ENCODE results near the gene NAA80. TPM values are rescaled to one million over a fixed set of nuclear protein-coding genes. Genes with fewer than 3 reads are reported as not detected.
A peak's percentile ranks its signal among the peaks of the same experiment; 100 is the strongest.

Gene NAA80
- total RNA-seq, 1 experiment from 2014 or later = 2.4 TPM

- DNase-seq (ENCODE audit: low spot score) = no peak
Observed at GRCh38 chr3:50259432-50260026, 39.7 kb downstream of the NAA80 start.

GRCh38 chr3:50258979-50259378 lies 40.2 kb downstream of the NAA80 start:
- DNase-seq (ENCODE audit: low spot score) = no peak

- no peak for DNase-seq (ENCODE audit: low spot score)
Observed at GRCh38 chr3:50258029-50258680, 41.0 kb downstream of the NAA80 start.

- DNase-seq (ENCODE audit: low spot score) = no peak
Observed at GRCh38 chr3:50256978-50257890, 42.0 kb downstream of the NAA80 start.

GRCh38 chr3:50255251-50255615 lies 44.0 kb downstream of the NAA80 start:
- no peak for DNase-seq (ENCODE audit: low spot score)

GRCh38 chr3:50254577-50255250 lies 44.5 kb downstream of the NAA80 start:
- no peak for DNase-seq (ENCODE audit: low spot score)

GRCh38 chr3:50251220-50251619 lies 48.0 kb downstream of the NAA80 start:
- DNase-seq (ENCODE audit: low spot score) = no peak

- no peak for DNase-seq (ENCODE audit: low spot score)
Observed at GRCh38 chr3:50250514-50250913, 48.7 kb downstream of the NAA80 start.

GRCh38 chr3:50249457-50249856 lies 49.7 kb downstream of the NAA80 start:
- no peak for DNase-seq (ENCODE audit: low spot score)

GRCh38 chr3:50248387-50248786 lies 50.8 kb downstream of the NAA80 start:
- no peak for DNase-seq (ENCODE audit: low spot score)

GRCh38 chr3:50246517-50246954 lies 52.7 kb downstream of the NAA80 start:
- DNase-seq (ENCODE audit: low spot score) = peak; percentile 98

Other genes with a start within 250 kb of the NAA80 start
- gene RBM5, start 210.5 kb downstream of the NAA80 start, total RNA-seq (2014; rRNA removed; shearing (Covaris generic)) = 35.2 and 81.4 TPM in 2 replicates
- gene SEMA3F, start 144.1 kb downstream of the NAA80 start, total RNA-seq (2014; rRNA removed; shearing (Covaris generic)) = 0.33 and 3.8 TPM in 2 replicates
- gene GNAT1, start 107.8 kb downstream of the NAA80 start, total RNA-seq (2014; rRNA removed; shearing (Covaris generic)) = not detected in 2 replicates
- not detected in 2 replicates for gene SLC38A3, start 94.1 kb downstream of the NAA80 start, total RNA-seq (2014; rRNA removed; shearing (Covaris generic))
- 127 and 141 TPM in 2 replicates for gene GNAI2, start 63.2 kb downstream of the NAA80 start, total RNA-seq (2014; rRNA removed; shearing (Covaris generic))
- 5.9 and 8.9 TPM in 2 replicates for gene SEMA3B, start 30.3 kb downstream of the NAA80 start, total RNA-seq (2014; rRNA removed; shearing (Covaris generic))
- not detected in 2 replicates for gene LSMEM2, start 20.3 kb downstream of the NAA80 start, total RNA-seq (2014; rRNA removed; shearing (Covaris generic))
- 57.5 and 60.5 TPM in 2 replicates for gene IFRD2, start 7.0 kb downstream of the NAA80 start, total RNA-seq (2014; rRNA removed; shearing (Covaris generic))
- gene HYAL3, start within 50 bp of the NAA80 start, total RNA-seq (2014; rRNA removed; shearing (Covaris generic)) = 1.3 and 2.8 TPM in 2 replicates
- gene HYAL1, start 4.2 kb upstream of the NAA80 start, total RNA-seq (2014; rRNA removed; shearing (Covaris generic)) = not detected in 2 replicates
- 40.7 and 41.1 TPM in 2 replicates for gene HYAL2, start 23.3 kb upstream of the NAA80 start, total RNA-seq (2014; rRNA removed; shearing (Covaris generic))
- 11.5 and 29.1 TPM in 2 replicates for gene TUSC2, start 28.8 kb upstream of the NAA80 start, total RNA-seq (2014; rRNA removed; shearing (Covaris generic))
- gene RASSF1, start 41.4 kb upstream of the NAA80 start, total RNA-seq (2014; rRNA removed; shearing (Covaris generic)) = 4.2 and 7.7 TPM in 2 replicates
- gene ZMYND10, start 46.3 kb upstream of the NAA80 start, total RNA-seq (2014; rRNA removed; shearing (Covaris generic)) = 0.08 TPM in 1 of 2 replicates, not detected in the other
- 18.2 and 27.8 TPM in 2 replicates for gene NPRL2, start 51.4 kb upstream of the NAA80 start, total RNA-seq (2014; rRNA removed; shearing (Covaris generic))
- gene CYB561D2, start 51.5 kb upstream of the NAA80 start, total RNA-seq (2014; rRNA removed; shearing (Covaris generic)) = 24.2 and 47.5 TPM in 2 replicates
- 21.3 and 22.1 TPM in 2 replicates for gene TMEM115, start 60.1 kb upstream of the NAA80 start, total RNA-seq (2014; rRNA removed; shearing (Covaris generic))
- gene CACNA2D2, start 204.2 kb upstream of the NAA80 start, total RNA-seq (2014; rRNA removed; shearing (Covaris generic)) = 0.04 TPM in 1 of 2 replicates, not detected in the other

Data from H4 (cell line).